ENCODE results near the gene ATRN.
"Not testable (repeated sequence)": the region's sequence is repeated elsewhere in the genome, so short reads cannot be mapped to it uniquely, and the experiment has no call there.

The ATRN gene

DNA sequence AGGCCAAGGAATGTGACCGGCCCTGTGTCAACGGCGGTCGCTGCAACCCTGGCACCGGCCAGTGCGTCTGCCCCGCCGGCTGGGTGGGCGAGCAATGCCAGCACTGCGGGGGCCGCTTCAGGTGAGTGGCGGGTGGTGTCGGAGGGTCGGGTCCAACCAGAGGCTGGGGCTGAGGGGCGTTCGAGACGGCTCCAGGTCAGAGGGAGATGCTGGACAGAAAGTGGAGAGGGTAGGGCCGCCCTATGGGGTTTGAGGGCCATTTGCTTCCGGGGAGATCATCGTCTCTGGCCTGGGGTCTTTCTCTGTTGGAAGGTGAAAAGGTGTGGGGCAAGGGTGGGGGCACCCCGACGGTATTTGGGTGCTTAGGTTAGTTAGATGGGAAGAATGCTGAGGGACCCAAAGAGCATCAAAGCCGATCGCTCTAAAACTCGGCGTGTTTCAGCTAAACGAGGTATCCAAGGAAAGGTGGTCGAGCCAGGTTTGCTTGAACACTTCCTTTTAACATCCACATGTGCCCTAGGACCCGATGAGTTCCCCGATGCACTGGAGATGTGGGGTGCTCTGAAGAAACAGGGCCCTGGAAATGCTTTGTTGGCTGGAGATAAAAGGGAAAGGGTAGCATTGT lies 691 bp downstream of the ATRN start:
- no peak for DNase-seq

DNA sequence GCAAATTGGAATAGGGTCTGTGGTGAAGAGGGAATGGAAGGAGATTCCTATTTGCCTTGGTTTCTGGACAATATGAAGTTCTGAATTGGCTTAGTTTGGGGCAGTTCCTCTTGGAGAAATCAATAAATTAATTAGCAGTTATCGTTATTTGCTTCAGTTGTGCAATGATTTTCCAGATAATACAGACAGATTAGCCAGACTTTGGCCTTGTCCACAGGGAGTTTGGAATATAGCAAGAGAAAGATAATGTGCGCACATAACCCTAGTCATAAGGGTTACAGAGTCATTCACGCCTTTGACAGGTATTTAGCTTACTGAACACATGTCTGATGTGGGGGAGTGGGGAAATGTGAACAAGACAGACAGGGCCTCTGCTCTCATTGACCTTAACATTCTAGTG lies 1.3 kb downstream of the ATRN start:
- DNase-seq, result no peak

DNA sequence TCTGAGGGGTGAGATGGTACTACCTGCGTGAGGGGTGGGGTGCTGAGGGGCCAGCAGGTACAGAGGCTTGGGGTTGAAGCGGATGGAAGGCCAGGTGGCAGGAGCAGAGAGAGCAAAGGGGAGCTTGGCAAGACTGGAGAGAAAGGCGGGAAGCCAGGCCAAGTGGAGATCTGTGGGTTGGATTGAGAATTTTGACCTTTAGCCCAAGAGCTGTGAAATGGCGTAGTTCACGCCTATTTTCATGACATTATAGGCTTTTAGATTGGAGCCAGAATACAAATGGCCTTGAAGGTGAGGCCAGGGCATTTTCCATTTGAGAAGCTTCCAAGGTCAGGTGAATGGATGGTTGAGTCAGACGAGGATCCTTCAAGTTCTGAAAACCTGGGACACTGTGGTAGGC lies 2.5 kb downstream of the ATRN start:
- no peak for DNase-seq

DNA sequence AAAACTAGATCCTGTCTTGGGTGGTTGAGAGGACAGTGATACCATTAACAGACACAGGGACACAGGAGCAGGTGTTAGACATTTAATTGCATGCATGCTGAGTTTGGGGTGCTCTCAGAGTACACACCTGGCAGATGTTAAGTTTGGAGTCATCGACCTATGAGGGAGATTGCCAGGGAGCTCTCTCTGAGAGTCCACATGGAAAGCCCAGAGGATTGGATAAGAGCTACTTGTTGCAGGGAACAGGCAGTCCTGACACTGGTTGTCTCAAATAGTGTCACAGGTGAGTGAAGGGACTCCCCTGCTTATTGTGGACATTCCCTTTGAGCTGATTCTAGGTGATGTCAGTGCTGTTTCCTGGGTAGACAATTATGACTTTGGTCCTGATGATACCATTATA lies 3.1 kb downstream of the ATRN start:
- DNase-seq, result no peak

GRCh38 chr20:3477003-3477860 lies 6.4 kb downstream of the ATRN start:
- not testable (repeated sequence) for DNase-seq

DNA sequence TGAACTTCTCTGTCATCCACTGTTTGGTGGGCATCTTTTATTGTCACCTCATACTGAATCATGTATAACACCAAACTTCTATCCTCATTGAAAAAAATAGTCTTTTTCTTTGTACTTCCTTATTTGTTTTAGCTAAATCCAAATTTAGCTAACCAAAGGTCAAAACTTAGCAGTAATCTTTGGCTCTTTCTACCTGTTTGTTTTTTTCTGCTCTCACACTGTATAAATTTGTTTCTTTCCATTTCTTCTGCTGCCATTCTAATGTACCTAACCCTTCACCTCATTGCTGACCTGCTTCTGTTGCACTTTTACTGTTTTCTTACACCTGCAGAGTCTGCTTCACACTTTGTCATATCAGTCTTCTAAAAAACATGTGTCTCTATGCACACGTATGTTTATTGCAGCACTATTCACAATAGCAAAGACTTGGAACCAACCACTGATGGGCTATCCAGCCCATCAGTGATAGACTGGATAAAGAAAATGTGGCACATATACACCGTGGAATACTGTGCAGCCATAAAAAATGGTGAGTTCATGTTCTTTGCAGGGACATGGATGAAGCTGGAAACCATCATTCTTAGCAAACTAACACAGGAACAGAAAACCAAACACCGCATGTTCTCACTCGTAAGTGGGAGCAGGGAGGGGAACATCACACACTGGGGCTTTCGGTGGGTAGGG lies 7.2 kb downstream of the ATRN start:
- no peak for DNase-seq

DNA sequence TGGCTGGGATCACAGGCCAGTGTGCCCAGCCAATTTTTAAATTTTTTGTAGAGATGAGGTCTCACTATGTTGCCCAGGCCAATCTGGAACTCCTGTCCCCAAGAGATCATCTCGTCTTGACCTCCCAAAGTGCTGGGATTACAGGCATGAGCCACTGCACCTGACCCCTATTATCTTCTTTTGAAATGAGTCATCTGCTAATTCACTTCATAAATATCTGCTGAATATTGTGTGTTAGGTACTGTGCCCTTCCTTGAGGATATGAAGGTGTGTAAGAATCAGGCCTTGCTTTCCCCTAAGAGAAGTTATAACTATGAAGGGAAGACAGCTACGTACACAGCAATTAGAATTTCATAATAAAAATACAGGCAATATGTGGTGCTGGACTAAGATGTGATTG lies 8.2 kb downstream of the ATRN start:
- DNase-seq, result no peak

GRCh38 chr20:3479759-3480615 lies 9.2 kb downstream of the ATRN start:
- no peak for DNase-seq

- DNase-seq, result no peak
These were observed 12.5 kb downstream of the ATRN start for GRCh38 chr20:3483309-3483708.

DNA sequence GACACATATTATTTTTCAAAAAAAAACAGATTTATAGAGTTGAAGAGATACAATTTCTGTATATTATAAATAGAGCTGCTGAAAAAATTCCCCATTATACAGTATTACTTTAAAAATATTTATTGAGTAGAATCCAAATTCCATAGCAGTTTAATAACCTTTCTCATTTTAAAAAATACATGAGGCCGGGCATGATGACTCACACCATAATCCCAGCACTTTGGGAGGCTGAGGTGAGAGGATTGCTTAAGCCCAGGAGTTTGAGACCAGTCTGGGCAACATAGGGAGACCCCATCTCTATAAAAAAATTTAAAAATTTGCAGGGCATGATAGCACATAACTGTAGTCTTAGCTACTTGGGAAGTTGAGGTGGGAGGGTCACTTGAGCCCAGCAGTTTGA lies 13.0 kb downstream of the ATRN start:
- DNase-seq, result no peak

GRCh38 chr20:3485913-3486312 lies 15.1 kb downstream of the ATRN start:
- no peak for DNase-seq

- DNase-seq, result no peak
These were observed 16.0 kb downstream of the ATRN start for GRCh38 chr20:3486850-3487249.

GRCh38 chr20:3492669-3493068 lies 21.9 kb downstream of the ATRN start:
- no peak for DNase-seq

- no peak for DNase-seq
These were observed 23.4 kb downstream of the ATRN start for GRCh38 chr20:3494218-3494617.

DNA sequence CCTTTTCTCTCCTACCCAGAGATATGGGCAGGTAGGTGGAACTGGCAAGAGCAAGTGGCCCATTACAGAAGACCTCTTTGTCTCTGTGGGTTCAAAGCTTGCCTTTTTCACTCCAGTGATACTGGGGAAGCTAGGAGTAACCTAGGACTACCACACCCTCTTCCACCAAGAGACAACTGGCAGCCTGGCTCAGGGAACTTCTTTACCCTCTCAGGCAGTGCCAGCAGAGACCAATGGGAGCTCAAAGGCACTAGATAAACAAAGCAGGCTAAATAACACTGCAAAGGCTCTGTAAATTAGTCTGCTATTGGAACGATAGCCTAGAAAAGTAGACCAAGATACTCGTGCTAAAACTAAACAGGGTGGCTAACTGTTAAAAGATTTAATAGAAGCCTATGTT lies 32.1 kb downstream of the ATRN start:
- no peak for DNase-seq

DNA sequence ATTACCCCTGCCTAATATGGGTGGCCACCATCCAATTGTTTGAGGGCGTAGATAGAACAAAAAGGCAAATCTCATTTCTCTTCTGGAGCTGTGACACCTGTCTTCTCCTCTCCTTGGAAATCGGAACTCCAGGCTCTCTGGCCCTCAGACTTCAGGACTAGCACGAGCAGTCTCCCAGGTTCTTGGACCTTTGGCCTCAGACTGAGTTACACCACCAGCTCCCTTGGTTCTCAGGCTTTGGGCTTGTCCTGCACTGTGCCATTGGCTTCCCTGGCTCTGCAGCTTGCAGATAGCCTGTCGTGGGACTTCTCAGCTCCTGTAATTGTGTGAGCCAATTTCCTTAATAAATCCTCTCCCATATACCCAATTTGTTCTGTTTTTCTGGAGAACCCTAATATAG lies 34.3 kb downstream of the ATRN start:
- no peak for DNase-seq

DNA sequence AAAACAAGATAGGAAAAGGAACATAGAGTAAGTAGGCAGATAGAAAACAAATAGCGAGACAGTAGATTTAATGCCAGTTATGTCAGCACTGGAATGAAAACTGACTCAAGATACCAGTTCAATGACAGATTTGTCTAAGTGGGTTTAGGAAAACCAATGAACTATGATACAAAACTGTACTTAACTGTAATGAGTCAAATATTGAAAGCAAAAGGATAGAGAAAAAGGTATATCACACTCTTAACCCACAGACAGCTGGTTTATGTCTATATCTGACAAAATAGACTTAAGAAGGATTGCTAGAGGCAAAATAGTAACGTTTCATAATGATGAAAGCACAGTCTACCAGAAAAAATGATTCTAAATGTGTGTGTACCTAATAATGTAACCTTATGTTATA lies 38.2 kb downstream of the ATRN start:
- DNase-seq, result no peak

- DNase-seq, result no peak
These were observed 39.3 kb downstream of the ATRN start for GRCh38 chr20:3510110-3510509.

DNA sequence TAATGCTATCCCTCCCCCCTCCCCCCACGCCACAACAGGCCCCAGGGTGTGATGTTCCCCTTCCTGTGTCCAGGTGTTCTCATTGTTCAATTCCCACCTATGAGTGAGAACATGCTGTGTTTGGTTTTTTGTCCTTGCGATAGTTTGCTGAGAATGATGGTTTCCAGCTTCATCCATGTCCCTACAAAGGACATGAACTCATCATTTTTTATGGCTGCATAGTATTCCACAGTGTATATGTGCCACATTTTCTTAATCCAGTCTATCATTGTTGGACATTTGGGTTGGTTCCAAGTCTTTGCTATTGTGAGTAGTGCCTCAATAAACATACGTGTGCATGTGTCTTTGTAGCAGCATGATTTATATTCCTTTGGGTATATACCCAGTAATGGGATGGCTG lies 41.4 kb downstream of the ATRN start:
- not testable (repeated sequence) for DNase-seq

GRCh38 chr20:3514012-3514642 lies 43.3 kb downstream of the ATRN start:
- DNase-seq, result no peak

DNA sequence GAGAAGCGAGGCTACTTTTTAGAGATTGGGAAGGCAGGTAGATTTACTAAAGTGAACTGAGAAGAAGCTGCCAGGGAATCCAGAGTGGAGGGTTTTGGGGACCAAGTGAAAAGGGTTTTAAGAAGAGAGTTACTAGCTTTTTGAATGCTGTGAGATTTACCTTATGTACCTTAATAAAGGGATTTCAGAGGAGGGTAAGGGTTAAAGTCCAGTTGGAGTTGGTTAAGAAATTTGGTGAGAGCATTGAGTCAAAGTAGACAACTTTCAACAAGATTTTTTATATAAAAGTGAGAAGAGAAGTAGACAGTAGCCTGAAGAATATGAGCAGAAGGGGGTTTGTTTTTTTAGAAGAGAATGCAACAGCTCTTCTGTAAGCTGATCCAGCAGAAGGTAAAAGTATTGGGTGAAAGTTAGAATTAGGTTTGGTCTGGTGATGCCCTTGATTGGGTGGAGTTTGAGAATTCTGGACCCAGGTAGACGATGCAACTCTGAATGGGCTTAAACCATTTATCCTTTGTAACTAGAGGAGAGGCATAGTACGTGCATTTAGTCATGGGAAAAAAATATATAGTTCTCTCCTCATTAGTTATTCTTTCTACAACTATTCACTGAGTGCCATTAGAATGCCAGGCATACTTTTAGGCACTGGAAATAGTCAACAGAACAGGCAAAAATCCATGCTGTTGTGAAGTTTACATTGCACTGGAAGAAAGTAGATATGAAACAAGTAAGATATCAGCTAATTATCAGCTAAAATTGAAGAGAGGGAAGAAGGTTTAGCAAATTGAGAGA lies 44.8 kb downstream of the ATRN start:
- DNase-seq, result no peak
